B cell (primary cell): Measurements from ENCODE around the gene TRNT1.

Source experiments
- CTCF ChIP-seq: fragments of 200-600 bp; IDR thresholded peaks from one replicate; pipeline ENCODE4 v1.8.0; 2022; ENCODE audit warnings: antibody characterized with exemption, mild to moderate bottlenecking
- EZH2 ChIP-seq: IDR thresholded peaks from 2 replicates; pipeline ENCODE4 v1.6.1; 2012; ENCODE audit warnings: borderline replicate concordance, low read depth, mild to moderate bottlenecking, moderate library complexity, low read length; ENCODE audit not compliant: insufficient read depth, poor library complexity, severe bottlenecking

GRCh38 chr3:3141939-3142338, 15.2 kb downstream of the TRNT1 start:
- TF ChIP-seq CTCF = no peak
- no peak for TF ChIP-seq EZH2
